Measurements from ENCODE around the gene GLE1. TPM values are rescaled to one million over a fixed set of nuclear protein-coding genes. Genes with fewer than 3 reads are reported as not detected.
A peak's percentile ranks its signal among the peaks of the same experiment; 100 is the strongest.

The GLE1 gene
- total and polyA plus RNA-seq, 2 donors from 2014 or later: 15.6 to 22.8 TPM

DNA sequence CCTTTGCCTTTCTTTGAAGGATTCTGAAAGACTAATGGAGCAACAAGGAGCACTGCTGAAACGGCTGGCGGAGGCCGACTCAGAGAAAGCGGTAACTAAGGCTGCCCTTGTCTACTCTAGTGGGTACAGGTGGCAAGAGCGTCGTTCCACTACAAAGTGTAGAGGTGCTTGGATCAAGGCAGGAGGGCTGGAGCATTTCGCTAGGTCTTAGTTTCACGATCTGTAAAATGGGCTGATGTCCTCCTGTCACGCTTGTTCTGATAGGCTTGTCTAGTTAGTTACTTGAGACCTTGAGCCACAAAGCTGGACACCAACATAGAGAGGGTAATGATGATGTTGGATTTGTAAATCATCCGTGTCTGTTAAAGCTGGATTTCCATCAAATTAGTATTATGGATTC lies 23.0 kb upstream of the GLE1 start:
- intact Hi-C loops (cut with DNase I): no loop called here
- DNase-seq: peak in 1 of 5 donors; percentile 10
- H3K27me3 ChIP-seq (ENCODE audit: control insufficient read depth, insufficient read depth, low read length): no peaks in the 10 kb centered on the region
- no peak for TF ChIP-seq CTCF (IDR thresholded peaks at IDR 0.05; ENCODE audit: borderline replicate concordance, extremely low read depth, insufficient read depth)
- H3K9ac ChIP-seq (ENCODE audit: low read length in 3 of 3): no peak overlapping the region
- H3K36me3 ChIP-seq (ENCODE audit: control insufficient read depth in 2 of 3, insufficient read depth in 3 of 3, low read length in 3 of 3): peaks cover 3 to 35% (median 22%) of the 10 kb centered on the region in 3 donors
- no peak overlapping the region for H3K4me3 ChIP-seq (ENCODE audit: low read length in 3 of 3)
- H3K27ac ChIP-seq (ENCODE audit: low read depth in 2 of 2, low read length in 2 of 2): no peak overlapping the region
- no peaks in the 10 kb centered on the region for H3K9me3 ChIP-seq (ENCODE audit: control insufficient read depth in 2 of 3, insufficient read depth in 1 of 3, low read length in 3 of 3)
- H3K4me1 ChIP-seq (ENCODE audit: control insufficient read depth in 2 of 3, insufficient read depth in 2 of 3, low read depth in 1 of 3, low read length in 3 of 3): no peaks in the 10 kb centered on the region
- FAIRE-seq: no peak

DNA sequence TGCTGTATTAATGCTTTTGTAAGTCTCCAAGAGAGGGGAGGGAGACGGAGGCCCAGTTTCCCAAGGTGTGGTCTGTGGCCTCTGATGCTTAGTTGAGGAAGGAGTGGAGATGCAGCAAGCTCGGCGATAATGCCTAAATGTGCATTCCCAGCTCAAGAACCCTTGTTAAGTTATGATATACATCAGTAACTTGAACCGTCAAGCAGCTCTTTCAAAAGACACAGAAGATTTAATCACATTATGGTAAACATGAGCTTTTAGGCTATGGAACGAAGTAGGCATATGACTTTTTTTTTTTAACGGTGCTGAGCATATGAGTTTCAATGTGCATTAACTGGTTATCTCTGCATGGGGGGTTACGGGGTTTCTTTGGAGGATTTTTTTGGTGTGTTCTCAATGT lies 22.3 kb upstream of the GLE1 start:
- no peaks in the 10 kb centered on the region for H3K27me3 ChIP-seq (ENCODE audit: control insufficient read depth, insufficient read depth, low read length)
- DNase-seq (peak in 1 of 5 donors; percentile 12), FAIRE-seq (no peak)
- H3K4me3 ChIP-seq (ENCODE audit: low read length in 3 of 3): no peak overlapping the region
- H3K27ac ChIP-seq (ENCODE audit: low read depth in 2 of 2, low read length in 2 of 2): no peak overlapping the region
- no peak for TF ChIP-seq CTCF (IDR thresholded peaks at IDR 0.05; ENCODE audit: borderline replicate concordance, extremely low read depth, insufficient read depth)
- H3K36me3 ChIP-seq (ENCODE audit: control insufficient read depth in 2 of 3, insufficient read depth in 3 of 3, low read length in 3 of 3): peaks cover 3 to 36% (median 23%) of the 10 kb centered on the region in 3 donors
- no peak overlapping the region for H3K9ac ChIP-seq (ENCODE audit: low read length in 3 of 3)
- H3K9me3 ChIP-seq (ENCODE audit: control insufficient read depth in 2 of 3, insufficient read depth in 1 of 3, low read length in 3 of 3): no peaks in the 10 kb centered on the region
- H3K4me1 ChIP-seq (ENCODE audit: control insufficient read depth in 2 of 3, insufficient read depth in 2 of 3, low read depth in 1 of 3, low read length in 3 of 3): no peaks in the 10 kb centered on the region
- intact Hi-C loops (cut with DNase I): no loop called here

- no peaks in the 10 kb centered on the region for H3K9me3 ChIP-seq (ENCODE audit: control insufficient read depth in 2 of 3, insufficient read depth in 1 of 3, low read length in 3 of 3)
- H3K27me3 ChIP-seq (ENCODE audit: control insufficient read depth, insufficient read depth, low read length): no peaks in the 10 kb centered on the region
- H3K36me3 ChIP-seq (ENCODE audit: control insufficient read depth in 2 of 3, insufficient read depth in 3 of 3, low read length in 3 of 3): peaks cover 7 to 30% (median 23%) of the 10 kb centered on the region in 3 donors
- no peak overlapping the region for H3K4me3 ChIP-seq (ENCODE audit: low read length in 3 of 3)
- FAIRE-seq (no peak), DNase-seq (peak in 1 of 5 donors; percentile 29)
- H3K4me1 ChIP-seq (ENCODE audit: control insufficient read depth in 2 of 3, insufficient read depth in 2 of 3, low read depth in 1 of 3, low read length in 3 of 3): no peaks in the 10 kb centered on the region
- no peak overlapping the region for H3K27ac ChIP-seq (ENCODE audit: low read depth in 2 of 2, low read length in 2 of 2)
- TF ChIP-seq CTCF (IDR thresholded peaks at IDR 0.05; ENCODE audit: borderline replicate concordance, extremely low read depth, insufficient read depth): no peak
- H3K9ac ChIP-seq (ENCODE audit: low read length in 3 of 3): no peak overlapping the region
- intact Hi-C loops (cut with DNase I): no loop called here
Measured at GRCh38 chr9:128484686-128485413, 19.7 kb upstream of the GLE1 start.
